Measurements from ENCODE around the gene DENND4A. TPM values are rescaled to one million over a fixed set of nuclear protein-coding genes. Genes with fewer than 3 reads are reported as not detected.

Gene DENND4A
- total and polyA plus RNA-seq, 10 of the 15 experiments (the other 5 are each of a cell fraction or from before 2014, with no cell fraction given) = 14.2 to 81.8 (median 34.1) TPM

DNA sequence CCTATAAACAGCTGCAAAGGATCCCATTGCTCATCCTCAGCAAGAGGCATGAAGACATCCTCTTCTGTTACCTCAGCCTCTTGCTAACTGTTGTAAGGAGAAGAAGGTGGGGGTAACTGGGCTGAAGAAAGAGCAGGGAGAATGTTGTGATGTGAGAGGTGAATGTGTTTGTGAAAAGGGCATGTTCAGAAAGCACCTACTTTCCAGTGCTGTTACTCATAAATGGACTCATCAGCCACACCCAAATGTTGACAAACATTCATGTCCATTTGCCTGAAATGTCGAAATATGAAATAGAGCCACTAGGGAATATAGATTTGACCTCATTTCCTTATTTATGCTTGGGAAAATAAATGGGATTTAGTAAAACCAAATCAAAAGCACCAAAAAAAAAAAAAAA, 157.7 kb downstream of the DENND4A start:
- DNase-seq (ENCODE audit: low read depth, low spot score) (no peak), FAIRE-seq (no peak), ATAC-seq (no peak)
- Histone ChIP-seq H3K27ac (ENCODE audit: control insufficient read depth, insufficient read depth) (no peak overlapping the region), H3K9ac (ENCODE audit: control insufficient read depth, insufficient read depth, low read length) (no peak overlapping the region), H3K27me3 (replicated peaks in 1 of 2; ENCODE audit: control insufficient read depth in 2 of 2, insufficient read depth in 2 of 2, low read length in 1 of 2) (no peaks in the 10 kb centered on the region), H3K4me1 (ENCODE audit: control insufficient read depth, insufficient read depth, low read length) (peaks cover 16% of the 10 kb centered on the region), H4K20me1 (ENCODE audit: control insufficient read depth, insufficient read depth) (no peaks in the 10 kb centered on the region), H3K4me2 (ENCODE audit: control insufficient read depth, insufficient read depth) (no peak overlapping the region), H3K4me3 (no peak overlapping the region), H3K9me3 (replicated peaks; ENCODE audit: control insufficient read depth, insufficient read depth, low read length) (no peaks in the 10 kb centered on the region), H3K79me2 (ENCODE audit: control insufficient read depth, insufficient read depth, low read length) (no peaks in the 10 kb centered on the region), H2AFZ (ENCODE audit: control insufficient read depth, low read depth, low read length) (no peak overlapping the region), H3K36me3 (ENCODE audit: control insufficient read depth in 2 of 2, insufficient read depth in 2 of 2, low read length in 1 of 2) (no peaks in the 10 kb centered on the region)
- TF ChIP-seq EZH2 (IDR thresholded peaks at IDR 0.05; ENCODE audit: borderline replicate concordance, control insufficient read depth, low read depth, low read length) (no peak), DPF2 (IDR thresholded peaks at IDR 0.05) (no peak), MYB (IDR thresholded peaks at IDR 0.05; ENCODE audit: borderline replicate concordance, low read depth, low read length) (no peak), NR2C1 (IDR thresholded peaks at IDR 0.05) (no peak), FOXK2 (IDR thresholded peaks at IDR 0.05) (no peak), ZBTB33 (IDR thresholded peaks at IDR 0.05) (no peak), POLR2AphosphoS5 (IDR thresholded peaks at IDR 0.05; ENCODE audit: low read length) (no peak), SPI1 (IDR thresholded peaks at IDR 0.05; ENCODE audit: borderline replicate concordance, insufficient read depth, low read depth, low read length) (no peak), IRF3 (IDR thresholded peaks at IDR 0.05) (no peak)
- SMC1A ChIA-PET (ENCODE audit: uncharacterized antibody, unreplicated experiment) = interaction anchor here (0.6 to 1.1 kb wide), 3 partner anchors 11 to 208 kb away, joined by 3 to 4 read pairs (median 3); no protein-coding TSS in a partner anchor
- in situ Hi-C loops (cut with MboI) (loop anchor here (5.0 kb wide), 1 partner anchor 223 kb away; no protein-coding TSS in a partner anchor), intact Hi-C loops (cut with micrococcal nuclease; ENCODE audit: unreplicated experiment) (loop anchor here (10.0 kb wide), 1 partner anchor 450 kb away; no protein-coding TSS in a partner anchor)
- no TSS peak for BruUV-seq (replicated peaks)
- POLR2A ChIA-PET = no interaction called here
- 42% methylated on average over 1 of the region's 1 CpG for WGBS (ENCODE audit: insufficient coverage, insufficient replicate concordance, low lambda C conversion rate, missing lambda C conversion rate)
- CTCF ChIA-PET = interaction anchor here (15.8 kb wide), 1 partner anchor 202 kb away, joined by 192 read pairs; no protein-coding TSS in a partner anchor
- RAD21 ChIA-PET (ENCODE audit: unreplicated experiment) = interaction anchor here (0.7 kb wide), 1 partner anchor 39 kb away, joined by 4 read pairs; no protein-coding TSS in a partner anchor

Measured in GM12878 (cell line).